Measurements from ENCODE around the gene TUBG1.

Gene TUBG1

DNA sequence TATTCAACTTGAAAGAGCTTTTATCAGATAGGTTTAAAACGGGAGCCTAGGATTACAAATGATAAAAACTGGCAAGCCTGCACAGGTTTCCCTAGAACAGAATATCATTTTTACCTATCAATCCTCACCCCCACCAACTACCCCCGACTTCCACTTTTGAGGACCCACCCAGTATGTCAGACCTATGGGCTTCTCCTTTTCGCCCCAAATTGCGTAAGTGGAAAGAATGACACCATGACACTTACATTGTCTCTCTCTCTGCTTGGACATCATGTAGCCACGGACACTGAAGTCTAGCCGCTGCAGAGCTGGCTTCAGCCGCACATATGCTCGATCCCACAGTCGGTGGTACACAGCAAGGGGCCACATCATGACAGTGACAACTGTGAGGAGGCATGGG lies 24.6 kb upstream of the TUBG1 start:
- no peak overlapping the region for H3K27ac ChIP-seq
- TF ChIP-seq, protein P1, sequence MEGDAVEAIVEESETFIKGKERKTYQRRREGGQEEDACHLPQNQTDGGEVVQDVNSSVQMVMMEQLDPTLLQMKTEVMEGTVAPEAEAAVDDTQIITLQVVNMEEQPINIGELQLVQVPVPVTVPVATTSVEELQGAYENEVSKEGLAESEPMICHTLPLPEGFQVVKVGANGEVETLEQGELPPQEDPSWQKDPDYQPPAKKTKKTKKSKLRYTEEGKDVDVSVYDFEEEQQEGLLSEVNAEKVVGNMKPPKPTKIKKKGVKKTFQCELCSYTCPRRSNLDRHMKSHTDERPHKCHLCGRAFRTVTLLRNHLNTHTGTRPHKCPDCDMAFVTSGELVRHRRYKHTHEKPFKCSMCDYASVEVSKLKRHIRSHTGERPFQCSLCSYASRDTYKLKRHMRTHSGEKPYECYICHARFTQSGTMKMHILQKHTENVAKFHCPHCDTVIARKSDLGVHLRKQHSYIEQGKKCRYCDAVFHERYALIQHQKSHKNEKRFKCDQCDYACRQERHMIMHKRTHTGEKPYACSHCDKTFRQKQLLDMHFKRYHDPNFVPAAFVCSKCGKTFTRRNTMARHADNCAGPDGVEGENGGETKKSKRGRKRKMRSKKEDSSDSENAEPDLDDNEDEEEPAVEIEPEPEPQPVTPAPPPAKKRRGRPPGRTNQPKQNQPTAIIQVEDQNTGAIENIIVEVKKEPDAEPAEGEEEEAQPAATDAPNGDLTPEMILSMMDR (conservative IDR thresholded peaks at IDR 0.05): no peak

DNA sequence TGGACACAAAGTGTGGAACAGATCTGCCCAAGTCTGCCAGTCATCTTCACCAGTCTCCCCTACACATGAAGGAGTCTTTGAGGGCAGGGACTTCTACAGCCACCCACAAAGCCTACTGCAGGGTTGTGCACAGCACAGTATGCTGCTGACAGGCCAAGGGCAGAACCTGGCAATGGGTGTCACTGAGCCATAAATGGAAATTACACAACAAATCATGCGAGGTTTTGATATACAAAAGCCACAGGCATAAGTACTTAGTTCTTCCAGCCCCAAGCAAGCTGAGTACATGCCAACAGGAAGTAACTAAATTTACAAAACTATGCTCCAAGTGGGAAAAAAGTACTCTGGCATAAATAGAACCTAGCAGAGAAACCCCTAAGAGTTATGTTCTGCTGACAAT lies 24.1 kb upstream of the TUBG1 start:
- H3K27ac ChIP-seq: no peak overlapping the region
- TF ChIP-seq, protein P1 (conservative IDR thresholded peaks at IDR 0.05): no peak

- TF ChIP-seq, protein P1 (conservative IDR thresholded peaks at IDR 0.05): no peak
- no peak overlapping the region for H3K27ac ChIP-seq
Measured at GRCh38 chr17:42586514-42587230, 22.8 kb upstream of the TUBG1 start.

DNA sequence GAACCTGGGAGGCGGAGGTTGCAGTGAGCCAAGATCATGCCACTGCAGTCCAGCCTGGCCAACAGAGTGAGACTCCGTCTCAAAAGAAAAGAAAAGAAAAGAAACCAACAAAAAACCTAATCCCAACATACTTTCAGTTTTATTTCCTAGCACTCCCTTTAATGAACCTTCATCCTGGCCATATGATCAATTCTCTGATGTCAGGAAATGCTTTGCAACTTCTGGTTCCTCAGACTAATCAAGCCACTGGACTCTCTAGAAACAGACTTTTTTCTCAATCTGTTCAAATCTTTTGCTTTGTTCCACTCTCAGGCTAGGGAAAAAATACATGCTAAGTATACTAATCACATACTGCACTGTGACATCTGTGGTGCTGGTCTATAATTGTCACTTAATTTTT lies 18.6 kb upstream of the TUBG1 start:
- TF ChIP-seq, protein P1 (conservative IDR thresholded peaks at IDR 0.05): no peak
- no peak overlapping the region for H3K27ac ChIP-seq

DNA sequence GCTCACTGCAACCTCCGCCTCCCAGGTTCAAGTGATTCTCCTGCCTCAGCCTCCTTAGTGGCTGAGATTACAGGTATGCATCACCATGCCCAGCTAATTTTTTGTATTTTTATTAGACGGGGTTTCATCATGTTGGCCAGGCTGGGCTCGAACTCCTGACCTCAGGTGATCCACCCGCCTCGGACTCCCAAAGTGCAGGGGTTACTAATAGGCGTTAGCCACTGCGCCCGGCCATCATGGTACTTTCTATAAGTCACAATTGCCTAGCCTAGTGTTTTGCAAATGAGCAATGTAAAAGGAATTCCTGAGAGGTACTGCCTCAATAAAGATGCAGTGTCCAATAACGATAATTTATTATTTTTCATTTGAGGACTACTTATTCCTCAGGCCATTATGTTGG lies 18.1 kb upstream of the TUBG1 start:
- TF ChIP-seq, protein P1 (conservative IDR thresholded peaks at IDR 0.05): no peak
- no peak overlapping the region for H3K27ac ChIP-seq

GRCh38 chr17:42596386-42596785 lies 13.1 kb upstream of the TUBG1 start:
- no peak overlapping the region for H3K27ac ChIP-seq
- TF ChIP-seq, protein P1 (conservative IDR thresholded peaks at IDR 0.05): no peak

DNA sequence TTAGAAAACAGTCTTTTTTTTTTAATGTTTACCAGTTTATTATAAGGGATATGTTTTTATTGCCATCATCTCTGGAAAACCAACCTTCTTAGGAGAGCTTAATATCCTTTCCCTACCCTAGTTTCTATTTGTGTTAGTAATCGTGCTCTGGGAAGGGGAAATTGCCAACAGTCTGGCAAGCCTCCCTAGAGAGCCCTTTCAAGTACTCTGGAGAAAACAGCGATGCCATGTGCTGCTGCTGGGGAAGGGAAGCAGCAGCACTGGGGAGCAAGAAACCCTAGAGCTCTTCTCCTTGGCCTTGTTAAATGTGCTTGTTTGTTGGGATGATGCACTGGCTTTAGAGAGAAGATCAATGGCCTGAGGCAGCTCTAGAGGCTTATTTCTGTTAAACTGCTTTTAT lies 10.6 kb upstream of the TUBG1 start:
- TF ChIP-seq, protein P1 (conservative IDR thresholded peaks at IDR 0.05): no peak
- H3K27ac ChIP-seq: no peak overlapping the region

All from VCaP (cell line).